GM12878 (cell line): ENCODE measurements around the gene HSD17B1. TPM values are rescaled to one million over a fixed set of nuclear protein-coding genes. Genes with fewer than 3 reads are reported as not detected.

Experiments used
- ATAC-seq: fragments of 200-7000 bp; cut with Tn5 transposase; 3 replicates; pipeline ENCODE4 v1.9.1; 2020; ENCODE audit warnings: mild to moderate bottlenecking, moderate library complexity
- BruUV-seq: library from RNA; stranded (reverse); fragments of 400-500 nt; replicated peaks from 2 replicates; lab custom pipeline; 2021; lab: Mats Ljungman, UMichigan
- CTCF ChIA-PET: fragments of 300-600 bp; sonication (Branson Sonifier 250); formaldehyde crosslinking; extraction: SDS; loops from one replicate; lab custom pipeline; 2021; ENCODE audit warnings: inconsistent platforms; lab: Yijun Ruan, JAX
- POLR2A ChIA-PET: fragments of 350-600 bp; formaldehyde crosslinking; extraction: SDS; loops from one replicate; lab custom pipeline; 2021; ENCODE audit warnings: inconsistent platforms; lab: Charles Lee
- RAD21 ChIA-PET: fragments of 300-600 bp; sonication (Branson Sonifier 250); formaldehyde crosslinking; loops from one replicate; lab custom pipeline; 2023; ENCODE audit warnings: antibody characterized with exemption; ENCODE audit not compliant: unreplicated experiment; lab: Charles Lee
- SMC1A ChIA-PET: fragments of 300-600 bp; sonication (Branson Sonifier 250); formaldehyde crosslinking; loops from one replicate; lab custom pipeline; 2023; ENCODE audit not compliant: unreplicated experiment, uncharacterized antibody; lab: Charles Lee
- DNase-seq: peaks from one replicate; pipeline ENCODE4 v3.0.0-alpha.2; 2011; ENCODE audit warnings: low read depth, low spot score
- FAIRE-seq: peaks from 3 replicates; lab custom pipeline; 2011; peaks lifted over from hg19 to GRCh38; lab: Jason Lieb, UNC
- H2AFZ ChIP-seq: 2 replicates; pipeline ENCODE4 v1.6.0; 2011; ENCODE audit warnings: low read depth, low read length, control low read depth; ENCODE audit not compliant: control insufficient read depth
- H3K27ac ChIP-seq: 2 replicates; pipeline ENCODE4 v1.5.1; 2011; ENCODE audit warnings: control low read depth; ENCODE audit not compliant: control insufficient read depth, insufficient read depth
- H3K27me3 ChIP-seq, 2 experiments: replicated peaks in 1 of 2; 2 replicates each; pipeline versions ENCODE4 v1.6.0 to v1.6.1; 2011; ENCODE audit warnings: low read length in 1 of 2; ENCODE audit not compliant: control insufficient read depth in 2 of 2, insufficient read depth in 2 of 2
- H3K36me3 ChIP-seq, 2 experiments: 2 replicates each; pipeline ENCODE4 v1.5.1; 2011; ENCODE audit warnings: low read length in 1 of 2; ENCODE audit not compliant: control insufficient read depth in 2 of 2, insufficient read depth in 2 of 2
- H3K4me1 ChIP-seq: 2 replicates; pipeline ENCODE4 v1.6.1; 2011; ENCODE audit warnings: mild to moderate bottlenecking, low read length, moderate library complexity, mixed read lengths; ENCODE audit not compliant: control insufficient read depth, insufficient read depth
- H3K4me2 ChIP-seq: 2 replicates; pipeline ENCODE4 v1.6.0; 2011; ENCODE audit warnings: control low read depth; ENCODE audit not compliant: control insufficient read depth, insufficient read depth
- H3K4me3 ChIP-seq: fragments of 200-600 bp; sonication (generic); 2 replicates; pipeline ENCODE4 v1.5.1; 2016
- H3K79me2 ChIP-seq: 2 replicates; pipeline ENCODE4 v1.6.0; 2011; ENCODE audit warnings: low read length; ENCODE audit not compliant: control insufficient read depth, insufficient read depth
- H3K9ac ChIP-seq: 2 replicates; pipeline ENCODE4 v1.8.0; 2011; ENCODE audit warnings: low read length, control low read depth, mixed read lengths; ENCODE audit not compliant: control insufficient read depth, insufficient read depth
- H3K9me3 ChIP-seq: replicated peaks from 3 replicates; pipeline ENCODE4 v1.5.1; 2011; ENCODE audit warnings: mild to moderate bottlenecking, low read length; ENCODE audit not compliant: control insufficient read depth, insufficient read depth
- H4K20me1 ChIP-seq: 2 replicates; pipeline ENCODE4 v1.6.0; 2011; ENCODE audit not compliant: control insufficient read depth, insufficient read depth
- CHD1 ChIP-seq: IDR thresholded peaks from 2 replicates; pipeline ENCODE4 v1.6.1; 2012; ENCODE audit warnings: low read depth, low read length, improper control_type of control experiment
- DPF2 ChIP-seq: fragments of 450-650 bp; IDR thresholded peaks from 2 replicates; pipeline ENCODE4 v1.6.1; 2017; ENCODE audit warnings: mild to moderate bottlenecking
- STAT3 ChIP-seq: IDR thresholded peaks from 2 replicates; pipeline ENCODE4 v1.6.1; 2011; ENCODE audit warnings: low read depth, low read length, improper control_type of control experiment
- TAF1 ChIP-seq: IDR thresholded peaks from 2 replicates; pipeline ENCODE4 v1.6.1; 2011; ENCODE audit warnings: mild to moderate bottlenecking, low read depth, low read length, borderline replicate concordance
- ZBTB40 ChIP-seq: fragments of 450-650 bp; IDR thresholded peaks from 2 replicates; pipeline ENCODE4 v1.6.1; 2016; ENCODE audit warnings: mild to moderate bottlenecking, moderate library complexity, borderline replicate concordance
- ZNF622 ChIP-seq: fragments of 450-650 bp; IDR thresholded peaks from 2 replicates; pipeline ENCODE4 v1.6.1; 2017; ENCODE audit warnings: mild to moderate bottlenecking, inconsistent platforms
- WGBS: methylation state at CpG from one replicate; pipeline ENCODE4 v1.1.6; 2016; ENCODE audit warnings: low lambda C conversion rate; ENCODE audit not compliant: insufficient replicate concordance, insufficient coverage; ENCODE audit errors: missing lambda C conversion rate; 5-methylcytosine and 5-hydroxymethylcytosine counted together
- in situ Hi-C: fragments of 300-500 bp; cut with MboI; formaldehyde crosslinking; loops from 9 replicates; pipeline ENCODE4 v1.14.3; 2018; ENCODE audit warnings: mixed read lengths
- intact Hi-C: fragments of 100-400 bp; cut with micrococcal nuclease; formaldehyde crosslinking; loops from one replicate; pipeline ENCODE4 v1.14.2; 2022; ENCODE audit not compliant: unreplicated experiment
- polyA plus RNA-seq, 11 experiments: library from polyadenylated mRNA; depleted of rRNA in 4 of 11; unstranded in 6 of 11; stranded (reverse) in 5 of 11; fragments of >200 nt; fragmentation: Nextera tagmentation in 4 of 11; fragmentation: Illumina TruSeq in 1 of 11; extraction: Ambion mirVana in 4 of 11; extraction: Trizol in 1 of 11; gene quantifications; 1 replicate in 1 of 11; 2 replicates in 10 of 11; pipeline versions ENCODE4 v1.2.1 to v1.2.3, GENCODE V29; 2011 to 2016; ENCODE audit warnings: inconsistent platforms in 2 of 11, missing spikeins in 2 of 11, low read depth in 1 of 11
- total RNA-seq, 4 experiments: library from RNA; depleted of rRNA in 3 of 4; stranded (reverse); fragments of >200 nt in 3 of 4; fragmentation: Illumina TruSeq in 1 of 4; extraction: Trizol in 1 of 4; gene quantifications; 2 replicates each; pipeline versions ENCODE4 v1.2.1 to v1.2.3, GENCODE V29; 2013 to 2021

The HSD17B1 gene
- total and polyA plus RNA-seq, 10 of the 15 experiments (the other 5 are each of a cell fraction or from before 2014, with no cell fraction given): 0.15 to 1.1 (median 0.42) TPM

GRCh38 chr17:42596386-42596785, 43.7 kb downstream of the HSD17B1 start:
- Histone ChIP-seq H2AFZ (no peak overlapping the region), H3K27me3 (no peaks in the 10 kb centered on the region), H3K4me3 (no peak overlapping the region), H3K9me3 (no peaks in the 10 kb centered on the region), H3K27ac (no peak overlapping the region), H3K4me1 (no peaks in the 10 kb centered on the region), H3K4me2 (no peak overlapping the region), H3K36me3 (peaks cover 0 to 13% of the 10 kb centered on the region in 2 experiments; a peak in 2 of 4 replicates), H4K20me1 (no peaks in the 10 kb centered on the region; the same call in 1 of the 2 replicates), H3K9ac (no peak overlapping the region), H3K79me2 (peaks cover 13% of the 10 kb centered on the region)
- FAIRE-seq: no peak
- in situ Hi-C loops (no loop called here), intact Hi-C loops (no loop called here)
- WGBS: 100% methylated on average over 3 of the region's 3 CpGs
- ChIA-PET RAD21 (interaction anchor here (3.2 kb wide), 1 partner anchor 18 kb away, joined by 9 read pairs; the partner anchor contains the start of gene PSMC3IP), CTCF (no interaction called here), SMC1A (interaction anchor here (3.6 to 3.9 kb wide), 2 partner anchors 8 to 11 kb away, joined by 13 to 22 read pairs; no protein-coding TSS in a partner anchor), POLR2A (interaction anchor here (0.6 to 1.3 kb wide), 2 partner anchors 10 to 415 kb away, joined by 3 to 7 read pairs; no protein-coding TSS in a partner anchor)
- no peak for ATAC-seq
- no peak for TF ChIP-seq CHD1
- no peak for TF ChIP-seq TAF1
- TF ChIP-seq ZBTB40: no peak
- no peak for TF ChIP-seq DPF2
- no peak for TF ChIP-seq STAT3
- no peak for TF ChIP-seq ZNF622
- DNase-seq: no peak
- BruUV-seq: TSS peak; percentile 39
